ENCODE measurements around the gene B3GNT9. TPM values are rescaled to one million over a fixed set of nuclear protein-coding genes. Genes with fewer than 3 reads are reported as not detected.

Gene B3GNT9
- total RNA-seq, 2 donors from 2014 or later: 7.2 to 11.0 TPM

DNA sequence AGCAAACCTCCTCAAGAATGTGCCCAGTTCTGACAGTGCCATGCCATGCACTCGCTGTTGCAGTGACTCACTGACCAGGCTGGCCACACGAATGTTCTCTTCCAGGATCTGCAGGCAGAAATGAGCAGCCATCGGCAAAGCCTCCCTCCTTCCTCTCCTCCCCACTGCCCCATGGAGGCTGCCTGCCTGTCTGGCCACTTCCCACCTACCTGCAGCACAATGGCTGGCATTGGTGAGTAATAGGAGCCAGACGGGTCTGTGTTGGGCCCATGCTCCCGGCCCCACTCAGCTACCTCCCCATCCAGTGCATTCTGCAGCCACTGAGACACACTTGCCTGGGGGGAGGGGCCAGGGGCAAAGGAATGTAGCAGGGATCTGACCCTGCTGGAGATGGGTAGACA lies 35.8 kb upstream of the B3GNT9 start:
- no peaks in the 10 kb centered on the region for H3K36me3 Mint-ChIP-seq (ENCODE audit: low read depth)
- peaks cover 21% of the 10 kb centered on the region for H3K27me3 ChIP-seq (ENCODE audit: control insufficient read depth, insufficient read depth, low read length, poor library complexity, severe bottlenecking)
- WGBS, 2 experiments (ENCODE audit: insufficient coverage in 1 of 2, insufficient read length in 1 of 2): 49 to 64% methylated on average over 3 to 5 of the region's 5 CpGs
- H3K9me3 Mint-ChIP-seq: no peaks in the 10 kb centered on the region
- H3K9me3 ChIP-seq (ENCODE audit: control insufficient read depth, low read length): no peaks in the 10 kb centered on the region
- no peak overlapping the region for H3K27ac ChIP-seq (ENCODE audit: low read depth, low read length)
- H3K27ac Mint-ChIP-seq: no peak overlapping the region
- no peak overlapping the region for H3K4me3 ChIP-seq (ENCODE audit: low read length)
- no peak overlapping the region for H3K4me3 Mint-ChIP-seq
- DNase-seq: peak; percentile 82
- peaks cover 8% of the 10 kb centered on the region for H3K4me1 ChIP-seq (ENCODE audit: control insufficient read depth, insufficient read depth, low read length)
- TF ChIP-seq, protein P1, sequence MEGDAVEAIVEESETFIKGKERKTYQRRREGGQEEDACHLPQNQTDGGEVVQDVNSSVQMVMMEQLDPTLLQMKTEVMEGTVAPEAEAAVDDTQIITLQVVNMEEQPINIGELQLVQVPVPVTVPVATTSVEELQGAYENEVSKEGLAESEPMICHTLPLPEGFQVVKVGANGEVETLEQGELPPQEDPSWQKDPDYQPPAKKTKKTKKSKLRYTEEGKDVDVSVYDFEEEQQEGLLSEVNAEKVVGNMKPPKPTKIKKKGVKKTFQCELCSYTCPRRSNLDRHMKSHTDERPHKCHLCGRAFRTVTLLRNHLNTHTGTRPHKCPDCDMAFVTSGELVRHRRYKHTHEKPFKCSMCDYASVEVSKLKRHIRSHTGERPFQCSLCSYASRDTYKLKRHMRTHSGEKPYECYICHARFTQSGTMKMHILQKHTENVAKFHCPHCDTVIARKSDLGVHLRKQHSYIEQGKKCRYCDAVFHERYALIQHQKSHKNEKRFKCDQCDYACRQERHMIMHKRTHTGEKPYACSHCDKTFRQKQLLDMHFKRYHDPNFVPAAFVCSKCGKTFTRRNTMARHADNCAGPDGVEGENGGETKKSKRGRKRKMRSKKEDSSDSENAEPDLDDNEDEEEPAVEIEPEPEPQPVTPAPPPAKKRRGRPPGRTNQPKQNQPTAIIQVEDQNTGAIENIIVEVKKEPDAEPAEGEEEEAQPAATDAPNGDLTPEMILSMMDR (conservative IDR thresholded peaks at IDR 0.05): no peak
- H3K4me1 Mint-ChIP-seq: peaks cover 14% of the 10 kb centered on the region
- no peak overlapping the region for H3K9ac ChIP-seq (ENCODE audit: extremely low read depth, low read length, poor library complexity, severe bottlenecking)
- H3K27me3 Mint-ChIP-seq (ENCODE audit: insufficient read depth): peaks cover 23% of the 10 kb centered on the region
- H3K36me3 ChIP-seq (ENCODE audit: control insufficient read depth, insufficient read depth, low read length): no peaks in the 10 kb centered on the region

GRCh38 chr16:67185651-67186134 lies 34.9 kb upstream of the B3GNT9 start:
- Histone ChIP-seq H3K27ac (ENCODE audit: low read depth, low read length) (no peak overlapping the region), H3K36me3 (ENCODE audit: control insufficient read depth, insufficient read depth, low read length) (peaks cover 7% of the 10 kb centered on the region), H3K9ac (ENCODE audit: extremely low read depth, low read length, poor library complexity, severe bottlenecking) (no peak overlapping the region), H3K27me3 (ENCODE audit: control insufficient read depth, insufficient read depth, low read length, poor library complexity, severe bottlenecking) (peaks cover 21% of the 10 kb centered on the region), H3K4me1 (ENCODE audit: control insufficient read depth, insufficient read depth, low read length) (peaks cover 6% of the 10 kb centered on the region), H3K4me3 (ENCODE audit: low read length) (no peak overlapping the region), H3K9me3 (ENCODE audit: control insufficient read depth, low read length) (no peaks in the 10 kb centered on the region)
- Mint-ChIP-seq H3K27ac (no peak overlapping the region), H3K4me3 (no peak overlapping the region), H3K9me3 (no peaks in the 10 kb centered on the region), H3K36me3 (ENCODE audit: low read depth) (no peaks in the 10 kb centered on the region), H3K27me3 (ENCODE audit: insufficient read depth) (peaks cover 23% of the 10 kb centered on the region), H3K4me1 (peaks cover 14% of the 10 kb centered on the region)
- 22 to 51% methylated on average over 2 to 10 of the region's 12 CpGs for WGBS, 2 experiments (ENCODE audit: insufficient coverage in 1 of 2, insufficient read length in 1 of 2)
- no peak for DNase-seq
- TF ChIP-seq, protein P1 (conservative IDR thresholded peaks at IDR 0.05): no peak

GRCh38 chr16:67184995-67185650 lies 34.3 kb upstream of the B3GNT9 start:
- peak; percentile 99 for DNase-seq
- no peak overlapping the region for H3K27ac Mint-ChIP-seq
- no peak overlapping the region for H3K27ac ChIP-seq (ENCODE audit: low read depth, low read length)

More at GRCh38 chr16:67184995-67185650, 34.3 kb upstream of the B3GNT9 start:
- Mint-ChIP-seq H3K4me3 (no peak overlapping the region), H3K9me3 (no peaks in the 10 kb centered on the region), H3K4me1 (peaks cover 14% of the 10 kb centered on the region), H3K36me3 (ENCODE audit: low read depth) (no peaks in the 10 kb centered on the region), H3K27me3 (ENCODE audit: insufficient read depth) (peaks cover 23% of the 10 kb centered on the region)
- 17 to 19% methylated on average over 24 to 43 of the region's 43 CpGs for WGBS, 2 experiments (ENCODE audit: insufficient coverage in 1 of 2, insufficient read length in 1 of 2)
- TF ChIP-seq, protein P1 (conservative IDR thresholded peaks at IDR 0.05): peak; percentile 88
- Histone ChIP-seq H3K27me3 (ENCODE audit: control insufficient read depth, insufficient read depth, low read length, poor library complexity, severe bottlenecking) (peaks cover 21% of the 10 kb centered on the region), H3K4me1 (ENCODE audit: control insufficient read depth, insufficient read depth, low read length) (peaks cover 6% of the 10 kb centered on the region), H3K4me3 (ENCODE audit: low read length) (no peak overlapping the region), H3K9ac (ENCODE audit: extremely low read depth, low read length, poor library complexity, severe bottlenecking) (no peak overlapping the region), H3K9me3 (ENCODE audit: control insufficient read depth, low read length) (no peaks in the 10 kb centered on the region), H3K36me3 (ENCODE audit: control insufficient read depth, insufficient read depth, low read length) (peaks cover 7% of the 10 kb centered on the region)
